Measurements from ENCODE around the gene TCF7L2. TPM values are rescaled to one million over a fixed set of nuclear protein-coding genes. Genes with fewer than 3 reads are reported as not detected.
A peak's percentile ranks its signal among the peaks of the same experiment; 100 is the strongest.

Gene TCF7L2
- total RNA-seq, 1 experiment from 2014 or later = 45.2 TPM

GRCh38 chr10:113031147-113031546 is 81.1 kb downstream of the TCF7L2 start:
- Histone ChIP-seq H3K4me3 (ENCODE audit: low read depth in 2 of 2, low read length in 2 of 2) (no peak overlapping the region), H3K9me3 (ENCODE audit: control insufficient read depth, insufficient read depth, low read depth, low read length) (no peaks in the 10 kb centered on the region), H3K4me1 (ENCODE audit: control insufficient read depth, insufficient read depth, low read length) (peaks cover 64% of the 10 kb centered on the region), H3K27me3 (ENCODE audit: control insufficient read depth, insufficient read depth, low read length) (no peaks in the 10 kb centered on the region), H3K27ac (ENCODE audit: low read length) (peak overlapping the region; percentile 46; the same call in 1 of the 2 replicates), H3K36me3 (ENCODE audit: control insufficient read depth, insufficient read depth, low read length) (no peaks in the 10 kb centered on the region)
- ChIA-PET POLR2A (interaction anchor here (0.5 kb wide), 1 partner anchor 13 kb away, joined by 4 read pairs; no protein-coding TSS in a partner anchor), CTCF (no interaction called here)
- ATAC-seq (no peak), DNase-seq (ENCODE audit: low read depth, low spot score) (no peak)
- no peak for TF ChIP-seq POLR2AphosphoS5 (IDR thresholded peaks at IDR 0.05; ENCODE audit: low read depth, low read length)
- TF ChIP-seq SIN3A (IDR thresholded peaks at IDR 0.05; ENCODE audit: borderline replicate concordance, insufficient read depth, low read depth, low read length) = no peak
- TF ChIP-seq CTCF (IDR thresholded peaks at IDR 0.05) = no peak
- no peak for TF ChIP-seq REST (IDR thresholded peaks at IDR 0.05; ENCODE audit: insufficient read depth in 1 of 2, low read depth in 2 of 2, low read length in 1 of 2)
- TF ChIP-seq TCF7L2 (IDR thresholded peaks at IDR 0.05; ENCODE audit: low read depth, low read length) = no peak
- in situ Hi-C loops (cut with HindIII; ENCODE audit: low pct_unique_long_range_greater_than_20kb, low sequenced_read_pairs) = no loop called here
- intact Hi-C loops (cut with micrococcal nuclease; ENCODE audit: unreplicated experiment) = no loop called here
- no TSS peak for BruUV-seq (replicated peaks)

DNA sequence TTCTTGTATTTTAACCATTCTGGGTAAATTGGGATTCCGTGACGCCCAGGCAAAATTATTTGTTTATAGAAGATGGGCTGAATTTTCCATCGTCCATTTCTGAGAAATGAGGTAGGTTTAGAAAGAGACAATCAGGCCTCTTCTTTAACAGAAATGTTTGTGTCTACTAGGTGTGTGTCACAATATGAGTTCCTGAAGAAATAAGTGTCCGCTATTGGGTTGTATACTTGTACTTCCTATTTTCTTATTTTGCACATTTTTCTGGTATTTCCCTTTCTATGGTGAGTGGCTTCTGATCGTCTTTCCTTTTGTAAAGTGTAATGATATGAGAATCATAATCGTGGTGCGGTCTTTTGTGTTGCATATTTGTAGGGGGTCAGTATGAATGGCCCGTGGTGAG is 83.9 kb downstream of the TCF7L2 start:
- Histone ChIP-seq H3K27ac (ENCODE audit: low read length) (peak overlapping the region; percentile 20; the same call in 1 of the 2 replicates), H3K4me3 (ENCODE audit: low read depth in 2 of 2, low read length in 2 of 2) (no peak overlapping the region), H3K4me1 (ENCODE audit: control insufficient read depth, insufficient read depth, low read length) (peaks cover 38% of the 10 kb centered on the region), H3K36me3 (ENCODE audit: control insufficient read depth, insufficient read depth, low read length) (no peaks in the 10 kb centered on the region), H3K9me3 (ENCODE audit: control insufficient read depth, insufficient read depth, low read depth, low read length) (no peaks in the 10 kb centered on the region), H3K27me3 (ENCODE audit: control insufficient read depth, insufficient read depth, low read length) (no peaks in the 10 kb centered on the region)
- no peak for DNase-seq (ENCODE audit: low read depth, low spot score)
- no TSS peak for BruUV-seq (replicated peaks)
- CTCF ChIA-PET = no interaction called here
- TF ChIP-seq TCF7L2 (IDR thresholded peaks at IDR 0.05; ENCODE audit: low read depth, low read length) (no peak), REST (IDR thresholded peaks at IDR 0.05; ENCODE audit: insufficient read depth in 1 of 2, low read depth in 2 of 2, low read length in 1 of 2) (no peak), SIN3A (IDR thresholded peaks at IDR 0.05; ENCODE audit: borderline replicate concordance, insufficient read depth, low read depth, low read length) (no peak), CTCF (IDR thresholded peaks at IDR 0.05) (no peak), POLR2AphosphoS5 (IDR thresholded peaks at IDR 0.05; ENCODE audit: low read depth, low read length) (no peak)
- POLR2A ChIA-PET = no interaction called here
- no peak for ATAC-seq
- in situ Hi-C loops (cut with HindIII; ENCODE audit: low pct_unique_long_range_greater_than_20kb, low sequenced_read_pairs) = no loop called here
- intact Hi-C loops (cut with micrococcal nuclease; ENCODE audit: unreplicated experiment) = no loop called here
